Esophagus squamous epithelium (tissue), 5 donors: ENCODE results near the gene TUT4. TPM values are rescaled to one million over a fixed set of nuclear protein-coding genes. Genes with fewer than 3 reads are reported as not detected.

Experiments
- DNase-seq: peaks from one replicate; lab custom pipeline; 2025; lab: John Stamatoyannopoulos, UW
- H3K27ac ChIP-seq, 4 donors: fragments of 200-600 bp; sonication (generic); one replicate each; pipeline ENCODE4 v1.5.1; 2016 to 2019; ENCODE audit warnings: mild to moderate bottlenecking in 1 of 4
- H3K27me3 ChIP-seq, 4 donors: fragments of 200-600 bp; sonication (generic); 1 replicate in 3 of 4; 2 replicates in 1 of 4; pipeline versions ENCODE4 v1.5.1 to v1.6.0; 2017 to 2021; ENCODE audit warnings: antibody characterized with exemption in 1 of 4
- H3K36me3 ChIP-seq, 3 donors: fragments of 200-600 bp; sonication (generic); one replicate each; pipeline ENCODE4 v1.5.1; 2016 to 2019
- H3K4me1 ChIP-seq, 3 donors: fragments of 200-600 bp; sonication (generic); one replicate each; pipeline ENCODE4 v1.5.1; 2017 to 2019
- H3K4me3 ChIP-seq, 4 donors: fragments of 200-600 bp; sonication (generic); 1 replicate in 3 of 4; 2 replicates in 1 of 4; pipeline ENCODE4 v1.5.1; 2016 to 2019; ENCODE audit warnings: mild to moderate bottlenecking in 2 of 4, moderate library complexity in 1 of 4
- H3K9me3 ChIP-seq, 3 donors: fragments of 200-600 bp; sonication (generic); one replicate each; pipeline ENCODE4 v1.5.1; 2016 to 2019
- CTCF ChIP-seq, 6 experiments: fragments of 450-650 bp in 4 of 6; fragments of 200-600 bp in 2 of 6; sonication (generic) in 2 of 6; IDR thresholded peaks; one replicate each; pipeline ENCODE4 v1.5.1; 2016 to 2019; ENCODE audit warnings: antibody characterized with exemption in 6 of 6, mild to moderate bottlenecking in 4 of 6, moderate library complexity in 4 of 6
- POLR2A ChIP-seq, 4 donors: fragments of 450-650 bp; IDR thresholded peaks; one replicate each; pipeline ENCODE4 v1.6.1; 2017; ENCODE audit warnings: antibody characterized with exemption in 4 of 4, mild to moderate bottlenecking in 4 of 4, moderate library complexity in 3 of 4
- WGBS, 2 donors: methylation state at CpG; one replicate each; pipeline ENCODE4 v1.1.5; 2018; 5-methylcytosine and 5-hydroxymethylcytosine counted together
- intact Hi-C: fragments of 100-400 bp; cut with DNase I; formaldehyde crosslinking; loops from one replicate; pipeline ENCODE4 v1.15.0; 2022
- total RNA-seq, 4 donors: library from RNA; depleted of rRNA; stranded (reverse); fragments of >200 nt; gene quantifications; one replicate each; pipeline ENCODE4 v1.1.0, GENCODE V29; 2016
- donor health status: DM: yes; HTN: yes; CAD: no.

The TUT4 gene
- total RNA-seq, 4 donors from 2014 or later = 18.9 to 56.1 (median 26.8) TPM

- Histone ChIP-seq H3K4me1 (no peaks in the 10 kb centered on the region), H3K27me3 (no peaks in the 10 kb centered on the region), H3K9me3 (peaks cover 0 to 9% (median 0%) of the 10 kb centered on the region in 3 donors), H3K4me3 (no peak overlapping the region), H3K27ac (no peak overlapping the region), H3K36me3 (peaks cover 0 to 7% (median 0%) of the 10 kb centered on the region in 3 donors)
- 85 to 91% methylated on average over 9 of the region's 9 CpGs for WGBS, 2 donors
- intact Hi-C loops = no loop called here
- TF ChIP-seq POLR2A (IDR thresholded peaks at IDR 0.05) (no peak), CTCF (IDR thresholded peaks at IDR 0.05) (no peak)
- DNase-seq = no peak
These were observed 19.2 kb downstream of the TUT4 start for GRCh38 chr1:52533713-52534112.

- no peak for DNase-seq
- TF ChIP-seq POLR2A (IDR thresholded peaks at IDR 0.05) (no peak), CTCF (IDR thresholded peaks at IDR 0.05) (no peak)
- H3K4me1 ChIP-seq = no peaks in the 10 kb centered on the region
- H3K9me3 ChIP-seq = peaks cover 0 to 9% (median 0%) of the 10 kb centered on the region in 3 donors
- H3K27me3 ChIP-seq = no peaks in the 10 kb centered on the region
- H3K4me3 ChIP-seq = no peak overlapping the region
- 87 to 92% methylated on average over 2 of the region's 2 CpGs for WGBS, 2 donors
- intact Hi-C loops = no loop called here
- H3K36me3 ChIP-seq = peaks cover 0 to 9% (median 0%) of the 10 kb centered on the region in 3 donors
- no peak overlapping the region for H3K27ac ChIP-seq
These were observed 20.1 kb downstream of the TUT4 start for GRCh38 chr1:52532731-52533327.

- intact Hi-C loops = no loop called here
These were observed 20.6 kb downstream of the TUT4 start for GRCh38 chr1:52532247-52532646.

GRCh38 chr1:52531249-52531872, 21.5 kb downstream of the TUT4 start:
- no peak overlapping the region for H3K4me3 ChIP-seq
- H3K27me3 ChIP-seq = no peaks in the 10 kb centered on the region
- intact Hi-C loops = no loop called here
- WGBS, 2 donors = 81 to 82% methylated on average over 3 of the region's 3 CpGs
- H3K9me3 ChIP-seq = peaks cover 0 to 9% (median 0%) of the 10 kb centered on the region in 3 donors
- TF ChIP-seq POLR2A (IDR thresholded peaks at IDR 0.05) (no peak), CTCF (IDR thresholded peaks at IDR 0.05) (no peak)
- H3K4me1 ChIP-seq = no peaks in the 10 kb centered on the region
- H3K36me3 ChIP-seq = peaks cover 0 to 18% (median 0%) of the 10 kb centered on the region in 3 donors
- no peak overlapping the region for H3K27ac ChIP-seq
- DNase-seq = no peak

More at GRCh38 chr1:52532247-52532646, 20.6 kb downstream of the TUT4 start:
- Histone ChIP-seq H3K27me3 (no peaks in the 10 kb centered on the region), H3K9me3 (peaks cover 0 to 9% (median 0%) of the 10 kb centered on the region in 3 donors), H3K36me3 (peaks cover 0 to 11% (median 0%) of the 10 kb centered on the region in 3 donors), H3K27ac (no peak overlapping the region), H3K4me1 (no peaks in the 10 kb centered on the region), H3K4me3 (no peak overlapping the region)
- 88 to 94% methylated on average over 8 of the region's 8 CpGs for WGBS, 2 donors
- no peak for TF ChIP-seq CTCF (IDR thresholded peaks at IDR 0.05)
- no peak for TF ChIP-seq POLR2A (IDR thresholded peaks at IDR 0.05)
- DNase-seq = no peak

GRCh38 chr1:52530563-52531144, 22.2 kb downstream of the TUT4 start:
- H3K9me3 ChIP-seq = peaks cover 0 to 8% (median 0%) of the 10 kb centered on the region in 3 donors
- H3K27me3 ChIP-seq = no peaks in the 10 kb centered on the region
- 84 to 89% methylated on average over 5 of the region's 5 CpGs for WGBS, 2 donors
- intact Hi-C loops = no loop called here
- no peak for TF ChIP-seq CTCF (IDR thresholded peaks at IDR 0.05)
- no peak for TF ChIP-seq POLR2A (IDR thresholded peaks at IDR 0.05)
- peaks cover 0 to 23% (median 1%) of the 10 kb centered on the region in 3 donors for H3K36me3 ChIP-seq
- no peak overlapping the region for H3K4me3 ChIP-seq
- H3K4me1 ChIP-seq = no peaks in the 10 kb centered on the region
- DNase-seq = no peak
- no peak overlapping the region for H3K27ac ChIP-seq
